Lower lobe of right lung (tissue), 2 donors: Measurements from ENCODE around the gene FUT7. TPM values are rescaled to one million over a fixed set of nuclear protein-coding genes. Genes with fewer than 3 reads are reported as not detected.

Experiments
- ATAC-seq, 2 donors: fragments of 200-7000 bp; cut with Tn5 transposase; one replicate each; pipeline ENCODE4 v1.9.1; 2020 to 2022; ENCODE audit warnings: mild to moderate bottlenecking in 2 of 2, moderate library complexity in 2 of 2
- DNase-seq: peaks from one replicate; pipeline ENCODE4 v3.0.0-alpha.2; 2020
- H3K27ac ChIP-seq: fragments of 200-600 bp; one replicate; pipeline ENCODE4 v1.8.0; 2022
- H3K27me3 ChIP-seq: fragments of 200-600 bp; one replicate; pipeline ENCODE4 v1.8.0; 2022; ENCODE audit warnings: low read depth
- H3K36me3 ChIP-seq: fragments of 200-600 bp; one replicate; pipeline ENCODE4 v1.8.0; 2022; ENCODE audit warnings: mild to moderate bottlenecking
- H3K4me1 ChIP-seq: fragments of 200-600 bp; one replicate; pipeline ENCODE4 v1.8.0; 2022
- H3K4me3 ChIP-seq: fragments of 200-600 bp; one replicate; pipeline ENCODE4 v1.8.0; 2022; ENCODE audit warnings: mild to moderate bottlenecking
- H3K9me3 ChIP-seq: fragments of 200-600 bp; one replicate; pipeline ENCODE4 v1.8.0; 2022
- CTCF ChIP-seq: fragments of 200-600 bp; IDR thresholded peaks from one replicate; pipeline ENCODE4 v1.8.0; 2022; ENCODE audit warnings: antibody characterized with exemption, mild to moderate bottlenecking
- intact Hi-C: fragments of 100-400 bp; cut with DNase I; formaldehyde crosslinking; loops from one replicate; pipeline ENCODE4 v1.11.0; 2022
- total RNA-seq: library from RNA; stranded (reverse); fragmentation: NEBNext Ultra II Directional; extraction: Animal tissue kit (Norgen Biotek cat#: 25700); gene quantifications from one replicate; pipeline ENCODE4 v1.2.1, GENCODE V29; 2021
- donor health status: DM: no; HTN: yes; CAD: no; lungs with severe emphysema.

Gene FUT7
- total RNA-seq, 1 donor from 2014 or later: 1.1 TPM

- intact Hi-C loops: no loop called here
- Histone ChIP-seq H3K4me3 (peak within 1 kb of the TSS; percentile 68), H3K36me3 (no peaks in the 10 kb centered on the region), H3K27ac (peak within 1 kb of the TSS; percentile 64), H3K27me3 (no peaks in the 10 kb centered on the region), H3K9me3 (no peaks in the 10 kb centered on the region), H3K4me1 (peaks cover 60% of the 10 kb centered on the region)
- no peak for TF ChIP-seq CTCF
- ATAC-seq: no peak
- no peak for DNase-seq
Observed at GRCh38 chr9:137027369-137028262, 4.3 kb downstream of the FUT7 start, which contains the start of gene ABCA2. Gene ABCA2 (minus strand): TSS chr9:137028237. CDS start chr9:137028140, 97 bp downstream.

GRCh38 chr9:137026828-137027227 is 5.1 kb downstream of the FUT7 start:
- TF ChIP-seq CTCF: no peak
- Histone ChIP-seq H3K27me3 (no peaks in the 10 kb centered on the region), H3K36me3 (no peaks in the 10 kb centered on the region), H3K27ac (peak overlapping the region; percentile 64), H3K4me3 (peak overlapping the region; percentile 59), H3K4me1 (peaks cover 52% of the 10 kb centered on the region), H3K9me3 (no peaks in the 10 kb centered on the region)
- DNase-seq (no peak), ATAC-seq (no peak)
- intact Hi-C loops: no loop called here

- ATAC-seq (no peak), DNase-seq (no peak)
- Histone ChIP-seq H3K27ac (no peak overlapping the region), H3K36me3 (no peaks in the 10 kb centered on the region), H3K27me3 (no peaks in the 10 kb centered on the region), H3K9me3 (no peaks in the 10 kb centered on the region), H3K4me3 (no peak overlapping the region), H3K4me1 (peaks cover 50% of the 10 kb centered on the region)
- TF ChIP-seq CTCF: no peak
- intact Hi-C loops: no loop called here
Observed at GRCh38 chr9:137026384-137026783, 5.5 kb downstream of the FUT7 start.

GRCh38 chr9:137025517-137025966 is 6.3 kb downstream of the FUT7 start:
- no peak for ATAC-seq
- intact Hi-C loops: no loop called here

GRCh38 chr9:137023583-137023991 is 8.3 kb downstream of the FUT7 start:
- Histone ChIP-seq H3K4me3 (no peak overlapping the region), H3K36me3 (peaks cover 3% of the 10 kb centered on the region), H3K27ac (no peak overlapping the region), H3K9me3 (no peaks in the 10 kb centered on the region), H3K4me1 (peaks cover 22% of the 10 kb centered on the region), H3K27me3 (no peaks in the 10 kb centered on the region)
- intact Hi-C loops: no loop called here
- no peak for TF ChIP-seq CTCF
- no peak for DNase-seq
- ATAC-seq: no peak

More at GRCh38 chr9:137025517-137025966, 6.3 kb downstream of the FUT7 start:
- peaks cover 3% of the 10 kb centered on the region for H3K36me3 ChIP-seq
- H3K9me3 ChIP-seq: no peaks in the 10 kb centered on the region
- no peak for TF ChIP-seq CTCF
- DNase-seq: no peak
- H3K4me3 ChIP-seq: no peak overlapping the region
- no peaks in the 10 kb centered on the region for H3K27me3 ChIP-seq
- peaks cover 42% of the 10 kb centered on the region for H3K4me1 ChIP-seq
- H3K27ac ChIP-seq: no peak overlapping the region
